ENCODE measurements around the gene POLR1B.

The POLR1B gene

DNA sequence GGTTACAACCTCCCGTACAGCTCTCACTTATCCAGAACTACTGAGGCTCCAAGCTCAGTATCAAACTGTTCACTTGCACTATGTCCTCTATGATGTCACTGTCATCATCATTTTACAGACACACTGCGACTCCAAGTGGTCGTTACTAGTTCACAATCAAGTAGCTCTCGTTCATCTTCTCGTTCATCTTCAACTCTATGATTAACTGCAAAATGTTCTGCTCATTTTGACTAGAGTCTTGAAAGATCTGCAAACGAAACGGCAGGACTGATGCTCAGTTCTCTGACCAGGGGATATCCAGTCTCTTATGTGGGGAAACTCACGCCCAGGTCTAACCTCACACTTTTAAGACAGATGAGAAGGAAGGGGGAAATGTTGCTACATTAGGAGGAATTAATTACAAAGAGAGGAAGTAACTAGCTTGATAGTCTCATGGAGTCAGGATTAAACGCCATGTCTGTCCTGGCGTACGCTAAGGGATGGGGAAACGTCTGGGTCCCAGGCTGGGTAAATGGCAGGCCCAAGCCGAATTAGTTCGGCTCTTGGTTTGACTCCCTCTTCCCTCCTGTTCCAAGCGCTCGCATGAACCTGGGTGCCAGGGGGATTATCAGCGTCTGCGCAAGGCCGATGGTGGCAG is 41.4 kb downstream of the POLR1B start:
- Histone ChIP-seq H2BK5ac (ENCODE audit: low read depth, low read length, poor library complexity) (peak overlapping the region; percentile 8), H2BK120ac (ENCODE audit: insufficient read depth, low read length, poor library complexity) (peak overlapping the region; percentile 16), H4K8ac (ENCODE audit: low read depth, low read length) (peak overlapping the region; percentile 95), H3K9ac (ENCODE audit: low read length) (peak overlapping the region; percentile 64), H2AFZ (ENCODE audit: insufficient read depth, low read length, poor library complexity) (peak overlapping the region; percentile 93), H3K18ac (ENCODE audit: low read length) (peak overlapping the region; percentile 95), H3K79me1 (ENCODE audit: low read length) (peaks cover 13% of the 10 kb centered on the region), H3K79me2 (ENCODE audit: control insufficient read depth, insufficient read depth, low read length, poor library complexity) (peaks cover 10% of the 10 kb centered on the region), H3K27me3 (ENCODE audit: insufficient read depth, low read length) (no peaks in the 10 kb centered on the region), H3K14ac (ENCODE audit: low read length) (peak overlapping the region; percentile 82), H3K27ac (ENCODE audit: low read depth, low read length) (peak overlapping the region; percentile 41), H2AK5ac (ENCODE audit: low read length) (peak overlapping the region; percentile 63), H3K36me3 (ENCODE audit: control insufficient read depth in 1 of 2, insufficient read depth in 2 of 2, low read length in 2 of 2) (peaks cover 4 to 9% of the 10 kb centered on the region in 2 experiments), H3K23ac (ENCODE audit: low read length) (no peak overlapping the region), H3K4me1 (ENCODE audit: control insufficient read depth in 1 of 2, insufficient read depth in 2 of 2, low read length in 2 of 2) (peaks cover 11 to 14% of the 10 kb centered on the region in 2 experiments), H3K9me3 (ENCODE audit: insufficient read depth, low read depth, low read length) (no peaks in the 10 kb centered on the region), H3K4me2 (ENCODE audit: low read length) (peak overlapping the region; percentile 64), H4K12ac (ENCODE audit: low read depth, low read length) (peak overlapping the region; percentile 96), H3K4me3 (ENCODE audit: low read depth, low read length) (peak overlapping the region; percentile 85), H4K91ac (ENCODE audit: low read depth, low read length) (peak overlapping the region; percentile 82), H3K4ac (ENCODE audit: low read depth, low read length) (peak overlapping the region; percentile 46), H2BK12ac (ENCODE audit: low read length) (no peak overlapping the region)
- peak in 1 of 2 donors; percentile 25 for DNase-seq
- WGBS (ENCODE audit: extremely low coverage, insufficient coverage, insufficient read length): no CpG with 5 or more reads among the region's 19 CpGs

DNA sequence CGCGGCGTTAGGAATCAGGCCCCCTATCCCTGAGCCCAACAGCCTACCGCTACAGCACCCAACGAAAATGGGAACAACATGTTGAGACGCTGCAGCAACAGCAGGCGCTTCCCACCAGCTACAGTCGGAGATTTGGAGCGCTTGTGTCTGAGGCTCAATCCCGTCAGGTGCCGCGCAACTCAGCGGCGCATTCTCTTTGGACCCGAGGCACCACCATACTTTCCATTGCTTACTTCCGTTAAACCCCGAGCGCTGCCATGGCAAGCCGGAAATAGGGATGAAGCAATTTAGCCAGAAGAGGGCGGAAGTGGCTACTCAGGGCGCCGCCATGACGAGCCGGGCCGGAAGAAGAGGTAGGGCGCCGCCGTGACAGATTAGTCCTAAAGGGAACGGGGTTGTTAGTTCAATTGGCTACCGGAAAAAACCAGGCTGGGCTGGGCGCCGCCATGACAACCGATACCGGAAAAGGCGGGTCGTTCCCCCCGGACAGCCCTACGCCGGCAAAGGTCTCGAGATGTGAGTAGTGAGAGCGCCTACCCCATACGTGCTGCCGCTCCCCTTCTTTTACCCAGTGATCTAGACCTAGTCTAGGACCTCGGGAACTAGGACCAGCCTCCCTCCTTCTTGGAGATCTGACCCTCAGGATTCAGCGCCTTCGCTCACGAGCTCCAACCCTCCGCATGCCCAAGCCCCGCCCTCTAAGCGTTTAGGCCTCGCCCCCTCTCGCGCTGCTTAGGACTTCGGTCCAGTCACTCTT is 42.0 kb downstream of the POLR1B start, which contains the start of gene CHCHD5:
TSS of gene CHCHD5 (plus strand) at position 476 of the 757 bp plus-strand sequence. CDS start at position 515, 39 bp downstream.
- peak within 1 kb of the TSS; percentile 93 for H2AFZ ChIP-seq (ENCODE audit: insufficient read depth, low read length, poor library complexity)
- peak within 1 kb of the TSS; percentile 85 for H3K4me3 ChIP-seq (ENCODE audit: low read depth, low read length)
- H3K4me1 ChIP-seq (ENCODE audit: control insufficient read depth in 1 of 2, insufficient read depth in 2 of 2, low read length in 2 of 2): peaks cover 11 to 14% of the 10 kb centered on the region in 2 experiments
- H2BK12ac ChIP-seq (ENCODE audit: low read length): peak within 1 kb of the TSS; percentile 27
- H3K27ac ChIP-seq (ENCODE audit: low read depth, low read length): peak within 1 kb of the TSS; percentile 95
- H3K79me1 ChIP-seq (ENCODE audit: low read length): peaks cover 13% of the 10 kb centered on the region
- no peaks in the 10 kb centered on the region for H3K9me3 ChIP-seq (ENCODE audit: insufficient read depth, low read depth, low read length)
- H3K4ac ChIP-seq (ENCODE audit: low read depth, low read length): peak within 1 kb of the TSS; percentile 95
- H3K23ac ChIP-seq (ENCODE audit: low read length): no peak within 1 kb of the TSS
- H3K18ac ChIP-seq (ENCODE audit: low read length): peak within 1 kb of the TSS; percentile 98
- peak within 1 kb of the TSS; percentile 89 for H2BK5ac ChIP-seq (ENCODE audit: low read depth, low read length, poor library complexity)
- WGBS (ENCODE audit: extremely low coverage, insufficient coverage, insufficient read length): no CpG with 5 or more reads among the region's 54 CpGs
- peak within 1 kb of the TSS; percentile 97 for H4K91ac ChIP-seq (ENCODE audit: low read depth, low read length)
- peak within 1 kb of the TSS; percentile 84 for H3K9ac ChIP-seq (ENCODE audit: low read length)
- peaks cover 4 to 11% of the 10 kb centered on the region in 2 experiments for H3K36me3 ChIP-seq (ENCODE audit: control insufficient read depth in 1 of 2, insufficient read depth in 2 of 2, low read length in 2 of 2)
- peak; percentile 97 for DNase-seq
- peak within 1 kb of the TSS; percentile 64 for H3K4me2 ChIP-seq (ENCODE audit: low read length)
- peak within 1 kb of the TSS; percentile 88 for H2AK5ac ChIP-seq (ENCODE audit: low read length)
- H4K8ac ChIP-seq (ENCODE audit: low read depth, low read length): peak within 1 kb of the TSS; percentile 99
- peak within 1 kb of the TSS; percentile 98 for H3K14ac ChIP-seq (ENCODE audit: low read length)
- peak within 1 kb of the TSS; percentile 82 for H2BK120ac ChIP-seq (ENCODE audit: insufficient read depth, low read length, poor library complexity)
- no peaks in the 10 kb centered on the region for H3K27me3 ChIP-seq (ENCODE audit: insufficient read depth, low read length)
- H4K12ac ChIP-seq (ENCODE audit: low read depth, low read length): peak within 1 kb of the TSS; percentile 96
- H3K79me2 ChIP-seq (ENCODE audit: control insufficient read depth, insufficient read depth, low read length, poor library complexity): peaks cover 10% of the 10 kb centered on the region

DNA sequence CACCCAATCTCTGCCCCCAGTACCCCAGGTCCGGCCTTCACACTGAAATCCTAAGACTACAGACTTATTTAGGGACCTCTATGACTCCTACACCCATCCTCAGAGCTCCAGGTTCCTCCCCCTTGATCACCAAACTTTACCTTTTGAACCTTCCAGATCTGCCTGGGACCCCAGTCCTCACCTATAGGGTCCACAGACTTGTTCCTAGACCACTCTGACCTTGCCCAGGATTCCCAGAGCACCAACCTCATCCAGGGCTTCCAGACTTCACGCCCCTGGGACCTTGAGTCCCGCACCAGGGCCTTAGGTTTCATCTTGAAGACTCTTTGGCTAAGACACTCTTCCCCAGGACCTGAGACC is 42.6 kb downstream of the POLR1B start:
- peaks cover 10% of the 10 kb centered on the region for H3K79me2 ChIP-seq (ENCODE audit: control insufficient read depth, insufficient read depth, low read length, poor library complexity)
- peak overlapping the region; percentile 98 for H3K14ac ChIP-seq (ENCODE audit: low read length)
- peak overlapping the region; percentile 64 for H3K4me2 ChIP-seq (ENCODE audit: low read length)
- peaks cover 13% of the 10 kb centered on the region for H3K79me1 ChIP-seq (ENCODE audit: low read length)
- no peak for DNase-seq
- H3K9me3 ChIP-seq (ENCODE audit: insufficient read depth, low read depth, low read length): no peaks in the 10 kb centered on the region
- H2BK120ac ChIP-seq (ENCODE audit: insufficient read depth, low read length, poor library complexity): peak overlapping the region; percentile 82
- peaks cover 11 to 14% of the 10 kb centered on the region in 2 experiments for H3K4me1 ChIP-seq (ENCODE audit: control insufficient read depth in 1 of 2, insufficient read depth in 2 of 2, low read length in 2 of 2)
- peak overlapping the region; percentile 95 for H3K27ac ChIP-seq (ENCODE audit: low read depth, low read length)
- no CpG with 5 or more reads among the region's 3 CpGs for WGBS (ENCODE audit: extremely low coverage, insufficient coverage, insufficient read length)
- H3K36me3 ChIP-seq (ENCODE audit: control insufficient read depth in 1 of 2, insufficient read depth in 2 of 2, low read length in 2 of 2): peaks cover 7 to 11% of the 10 kb centered on the region in 2 experiments
- H3K4ac ChIP-seq (ENCODE audit: low read depth, low read length): peak overlapping the region; percentile 95
- peak overlapping the region; percentile 23 for H2BK12ac ChIP-seq (ENCODE audit: low read length)
- H3K9ac ChIP-seq (ENCODE audit: low read length): peak overlapping the region; percentile 84
- peak overlapping the region; percentile 84 for H2AFZ ChIP-seq (ENCODE audit: insufficient read depth, low read length, poor library complexity)
- H4K91ac ChIP-seq (ENCODE audit: low read depth, low read length): peak overlapping the region; percentile 97
- H3K23ac ChIP-seq (ENCODE audit: low read length): no peak overlapping the region
- peak overlapping the region; percentile 99 for H4K8ac ChIP-seq (ENCODE audit: low read depth, low read length)
- H2AK5ac ChIP-seq (ENCODE audit: low read length): peak overlapping the region; percentile 88
- H2BK5ac ChIP-seq (ENCODE audit: low read depth, low read length, poor library complexity): peak overlapping the region; percentile 89
- peak overlapping the region; percentile 91 for H4K12ac ChIP-seq (ENCODE audit: low read depth, low read length)
- H3K18ac ChIP-seq (ENCODE audit: low read length): peak overlapping the region; percentile 73
- H3K27me3 ChIP-seq (ENCODE audit: insufficient read depth, low read length): no peaks in the 10 kb centered on the region
- peak overlapping the region; percentile 85 for H3K4me3 ChIP-seq (ENCODE audit: low read depth, low read length)

DNA sequence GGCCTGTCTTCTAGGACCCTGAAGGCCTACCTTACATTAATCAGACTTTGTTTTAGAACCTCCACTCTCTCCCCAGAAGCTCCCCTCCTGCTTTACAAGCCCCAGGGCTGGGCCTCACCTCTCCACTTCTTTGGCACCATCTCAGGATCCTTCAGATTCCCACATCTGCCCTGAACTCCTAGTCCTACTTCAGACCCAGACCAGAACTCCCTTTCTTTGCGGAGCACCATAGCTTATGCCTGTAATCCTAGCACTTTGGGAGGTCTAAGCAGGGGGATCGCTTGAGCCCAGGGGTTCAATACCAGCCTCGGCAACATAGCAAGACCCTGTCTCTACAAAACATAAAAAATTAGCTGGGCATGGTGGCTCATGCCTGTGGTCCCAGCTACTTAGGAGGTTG is 43.1 kb downstream of the POLR1B start:
- Histone ChIP-seq H2AK5ac (ENCODE audit: low read length) (peak overlapping the region; percentile 88), H2BK12ac (ENCODE audit: low read length) (peak overlapping the region; percentile 27), H3K18ac (ENCODE audit: low read length) (peak overlapping the region; percentile 2), H3K4me2 (ENCODE audit: low read length) (peak overlapping the region; percentile 64), H2AFZ (ENCODE audit: insufficient read depth, low read length, poor library complexity) (no peak overlapping the region), H3K4me1 (ENCODE audit: control insufficient read depth in 1 of 2, insufficient read depth in 2 of 2, low read length in 2 of 2) (peaks cover 11 to 14% of the 10 kb centered on the region in 2 experiments), H4K91ac (ENCODE audit: low read depth, low read length) (peak overlapping the region; percentile 97), H2BK120ac (ENCODE audit: insufficient read depth, low read length, poor library complexity) (peak overlapping the region; percentile 82), H4K12ac (ENCODE audit: low read depth, low read length) (peak overlapping the region; percentile 91), H3K23ac (ENCODE audit: low read length) (no peak overlapping the region), H3K27ac (ENCODE audit: low read depth, low read length) (no peak overlapping the region), H3K9ac (ENCODE audit: low read length) (no peak overlapping the region), H3K27me3 (ENCODE audit: insufficient read depth, low read length) (no peaks in the 10 kb centered on the region), H4K8ac (ENCODE audit: low read depth, low read length) (peak overlapping the region; percentile 99), H3K14ac (ENCODE audit: low read length) (peak overlapping the region; percentile 98), H3K9me3 (ENCODE audit: insufficient read depth, low read depth, low read length) (no peaks in the 10 kb centered on the region), H3K4me3 (ENCODE audit: low read depth, low read length) (no peak overlapping the region), H3K36me3 (ENCODE audit: control insufficient read depth in 1 of 2, insufficient read depth in 2 of 2, low read length in 2 of 2) (peaks cover 7 to 11% of the 10 kb centered on the region in 2 experiments), H3K79me1 (ENCODE audit: low read length) (peaks cover 13% of the 10 kb centered on the region), H2BK5ac (ENCODE audit: low read depth, low read length, poor library complexity) (no peak overlapping the region), H3K79me2 (ENCODE audit: control insufficient read depth, insufficient read depth, low read length, poor library complexity) (peaks cover 10% of the 10 kb centered on the region), H3K4ac (ENCODE audit: low read depth, low read length) (no peak overlapping the region)
- WGBS (ENCODE audit: extremely low coverage, insufficient coverage, insufficient read length): no CpG with 5 or more reads among the region's 3 CpGs
- no peak for DNase-seq

Data from trophoblast cell (in vitro differentiated cells and primary cell).